BJ (cell line): ENCODE results near the gene RHBDF1. TPM values are rescaled to one million over a fixed set of nuclear protein-coding genes. Genes with fewer than 3 reads are reported as not detected.
A peak's percentile ranks its signal among the peaks of the same experiment; 100 is the strongest.

Source experiments
- CTCF ChIA-PET: fragments of 350-600 bp; formaldehyde crosslinking; extraction: SDS; loops from one replicate; lab custom pipeline; 2021; ENCODE audit warnings: antibody characterized with exemption, inconsistent platforms; lab: Yijun Ruan, JAX
- POLR2A ChIA-PET: fragments of 300-600 bp; sonication (Branson Sonifier 250); formaldehyde crosslinking; extraction: SDS; loops from one replicate; lab custom pipeline; 2021; ENCODE audit warnings: antibody characterized with exemption; lab: Charles Lee
- DNase-seq: peaks from one replicate; pipeline ENCODE4 v3.0.0-alpha.2; 2011; ENCODE audit warnings: low read depth
- H3K27me3 ChIP-seq: 2 replicates; pipeline ENCODE4 v1.6.0; 2011; ENCODE audit warnings: low read length; ENCODE audit not compliant: control insufficient read depth, insufficient read depth
- H3K36me3 ChIP-seq: 2 replicates; pipeline ENCODE4 v1.5.1; 2011; ENCODE audit warnings: low read length; ENCODE audit not compliant: control insufficient read depth, insufficient read depth
- H3K4me3 ChIP-seq: 2 replicates; pipeline ENCODE4 v1.5.1; 2011; ENCODE audit warnings: low read depth, mild to moderate bottlenecking, control low read depth, low read length
- CTCF ChIP-seq: IDR thresholded peaks from 2 replicates; pipeline ENCODE4 v1.5.1; 2011; ENCODE audit warnings: low read depth, mild to moderate bottlenecking, control low read depth, inconsistent platforms, low read length, moderate library complexity; ENCODE audit not compliant: insufficient read depth
- polyA plus RNA-seq: library from polyadenylated mRNA; depleted of rRNA; stranded (reverse); fragments of >200 nt; gene quantifications from 2 replicates; pipeline ENCODE4 v1.2.3, GENCODE V29; 2011

RHBDF1 gene
- polyA plus RNA-seq, 1 experiment: 94.2 TPM

DNA sequence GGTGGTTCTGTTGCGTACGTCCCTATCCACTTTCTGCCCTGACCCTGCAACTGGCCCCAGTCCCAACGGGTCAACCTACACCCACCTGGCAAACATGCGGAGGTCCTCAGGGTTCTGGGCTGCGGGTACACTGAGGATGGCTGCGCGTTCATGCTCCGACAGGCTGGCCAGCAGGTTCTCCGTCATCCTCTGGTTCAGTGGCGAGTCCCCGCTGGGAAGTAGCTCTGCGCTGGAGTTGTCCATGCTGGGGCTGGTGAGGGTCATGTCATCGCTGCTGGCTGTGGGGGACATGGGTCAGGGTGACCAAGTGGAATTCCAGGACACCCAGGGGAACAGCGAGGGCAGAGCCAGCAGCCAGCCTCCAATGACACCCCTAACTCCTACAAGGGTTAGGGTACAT lies 16.2 kb upstream of the RHBDF1 start:
- no peak for DNase-seq
- no peak for TF ChIP-seq CTCF
- ChIA-PET CTCF (interaction anchor here (17.6 kb wide), 1 partner anchor 19 kb away, joined by 544 read pairs; the partner anchor contains the start of genes MPG and RHBDF1), POLR2A (no interaction called here)
- Histone ChIP-seq H3K36me3 (peaks cover 46% of the 10 kb centered on the region), H3K4me3 (no peak overlapping the region), H3K27me3 (no peaks in the 10 kb centered on the region)

DNA sequence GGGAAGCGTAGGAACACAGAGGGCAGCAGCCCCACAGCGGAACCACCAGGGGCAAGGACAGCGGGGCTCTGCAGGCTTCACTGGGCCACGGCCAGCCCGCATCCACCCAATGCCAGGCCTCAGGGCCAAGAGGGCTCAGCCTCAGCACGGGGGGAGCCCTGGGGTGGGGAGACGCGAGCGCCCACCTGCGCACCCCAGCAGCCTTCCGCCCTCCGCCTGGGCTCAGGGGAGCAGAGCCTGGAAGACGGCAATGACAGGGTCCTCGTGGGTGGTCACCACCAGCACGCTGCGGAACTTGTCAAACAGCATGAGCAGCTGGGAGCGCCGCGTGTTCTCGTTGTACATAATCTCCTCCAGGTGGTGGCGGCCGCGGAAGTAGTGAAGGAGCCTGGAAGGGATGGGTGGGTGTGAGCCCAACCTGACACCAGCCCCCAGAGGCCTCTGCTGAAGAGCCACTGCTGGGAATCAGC lies 14.1 kb upstream of the RHBDF1 start:
- Histone ChIP-seq H3K4me3 (no peak overlapping the region), H3K27me3 (no peaks in the 10 kb centered on the region), H3K36me3 (peaks cover 40% of the 10 kb centered on the region)
- TF ChIP-seq CTCF: no peak
- no peak for DNase-seq
- ChIA-PET POLR2A (no interaction called here), CTCF (interaction anchor here (1.1 to 17.6 kb wide), 4 partner anchors 10 to 276 kb away, joined by 3 to 544 read pairs (median 11); partner anchors contain the start of genes MPG and RHBDF1)

- no peak for TF ChIP-seq CTCF
- POLR2A ChIA-PET: no interaction called here
- DNase-seq: no peak
- no peak overlapping the region for H3K4me3 ChIP-seq
- no peaks in the 10 kb centered on the region for H3K27me3 ChIP-seq
- CTCF ChIA-PET: interaction anchor here (1.1 to 17.6 kb wide), 4 partner anchors 11 to 276 kb away, joined by 3 to 544 read pairs (median 11); partner anchors contain the start of genes MPG and RHBDF1
- peaks cover 39% of the 10 kb centered on the region for H3K36me3 ChIP-seq
Observed at GRCh38 chr16:85865-86264, 13.4 kb upstream of the RHBDF1 start.

GRCh38 chr16:85407-85782 lies 13.0 kb upstream of the RHBDF1 start:
- Histone ChIP-seq H3K4me3 (no peak overlapping the region), H3K27me3 (no peaks in the 10 kb centered on the region), H3K36me3 (peaks cover 41% of the 10 kb centered on the region)
- no peak for TF ChIP-seq CTCF
- POLR2A ChIA-PET: no interaction called here
- CTCF ChIA-PET: interaction anchor here (1.2 to 17.6 kb wide), 6 partner anchors 8 to 92 kb away, joined by 3 to 544 read pairs (median 6); partner anchors contain the start of genes MPG and RHBDF1
- no peak for DNase-seq

- Histone ChIP-seq H3K4me3 (no peak overlapping the region), H3K36me3 (peaks cover 43% of the 10 kb centered on the region), H3K27me3 (no peaks in the 10 kb centered on the region)
- POLR2A ChIA-PET: no interaction called here
- DNase-seq: peak; percentile 70
- CTCF ChIA-PET: interaction anchor here (0.6 to 17.6 kb wide), 6 partner anchors 9 to 22 kb away, joined by 3 to 544 read pairs (median 6); partner anchors contain the start of genes MPG and RHBDF1
- no peak for TF ChIP-seq CTCF
Observed at GRCh38 chr16:84718-85406, 12.4 kb upstream of the RHBDF1 start.
